Lung (tissue), 12 donors: ENCODE data around the gene VAT1L. TPM values are rescaled to one million over a fixed set of nuclear protein-coding genes. Genes with fewer than 3 reads are reported as not detected.
A peak's percentile ranks its signal among the peaks of the same experiment; 100 is the strongest.

Experiments used
- ATAC-seq: fragments of 200-7000 bp; cut with Tn5 transposase; one replicate; pipeline ENCODE4 v1.9.1; 2020; ENCODE audit warnings: moderate number of reproducible peaks; ENCODE audit not compliant: insufficient read depth, low FRiP score
- DNase-seq, 3 donors: peaks; one replicate each; pipeline ENCODE4 v3.0.0-alpha.2; 2013 to 2017
- H3K27ac ChIP-seq, 2 donors: one replicate each; pipeline ENCODE4 v1.5.1; 2013; ENCODE audit warnings: mild to moderate bottlenecking in 2 of 2, moderate library complexity in 2 of 2, control low read depth in 1 of 2, inconsistent platforms in 1 of 2, low read depth in 1 of 2, low read length in 1 of 2
- H3K27me3 ChIP-seq, 3 donors: one replicate each; pipeline ENCODE4 v1.5.1; 2013; ENCODE audit warnings: low read length in 2 of 3; ENCODE audit not compliant: control insufficient read depth in 3 of 3, insufficient read depth in 3 of 3
- H3K36me3 ChIP-seq, 4 donors: one replicate each; pipeline ENCODE4 v1.5.1; 2013; ENCODE audit warnings: low read length in 4 of 4, mild to moderate bottlenecking in 1 of 4, moderate library complexity in 1 of 4; ENCODE audit not compliant: control insufficient read depth in 4 of 4, insufficient read depth in 4 of 4
- H3K4me1 ChIP-seq, 5 donors: one replicate each; pipeline ENCODE4 v1.5.1; 2013; ENCODE audit warnings: low read length in 5 of 5, mild to moderate bottlenecking in 2 of 5, moderate library complexity in 1 of 5; ENCODE audit not compliant: control insufficient read depth in 5 of 5, insufficient read depth in 5 of 5
- H3K4me3 ChIP-seq: one replicate; pipeline ENCODE4 v1.5.1; 2013; ENCODE audit warnings: mild to moderate bottlenecking, control low read depth, moderate library complexity
- H3K9ac ChIP-seq, 2 donors: one replicate each; pipeline ENCODE4 v1.5.1; 2013; ENCODE audit warnings: low read length in 2 of 2, control low read depth in 1 of 2; ENCODE audit not compliant: insufficient read depth in 1 of 2
- H3K9me3 ChIP-seq, 4 donors: one replicate each; pipeline ENCODE4 v1.5.1; 2013; ENCODE audit warnings: low read length in 3 of 4, mild to moderate bottlenecking in 1 of 4, moderate library complexity in 1 of 4; ENCODE audit not compliant: control insufficient read depth in 4 of 4, insufficient read depth in 3 of 4
- WGBS, 2 donors: extraction: QIAGEN DNeasy Blood & Tissue Kit; methylation state at CpG; one replicate each; pipeline ENCODE4 v1.1.7; 2013; 5-methylcytosine and 5-hydroxymethylcytosine counted together
- polyA plus RNA-seq, 2 donors: library from polyadenylated mRNA; stranded (reverse); fragments of 200-250 nt; gene quantifications; one replicate each; pipeline ENCODE4 v1.2.1, GENCODE V29; 2013
- total RNA-seq, 2 donors: library from RNA; depleted of rRNA in 1 of 2; stranded (reverse); fragments of >200 nt in 1 of 2; gene quantifications; one replicate each; pipeline ENCODE4 v1.2.1, GENCODE V29; 2014 to 2021
- TF ChIP-seq, protein P1 (sequence below): IDR thresholded peaks from 2 replicates; pipeline ENCODE4 v1.5.1; 2012; ENCODE audit warnings: mild to moderate bottlenecking; ENCODE audit errors: control extremely low read depth, extremely low read depth
- donor health status: control.
- donor health status: control.
- donor health status: Bipolar disorder and iron deficiency.
- donor health status: healthy.
- donor health status: DM: yes; HTN: yes; CAD: no.

Gene VAT1L
- total and polyA plus RNA-seq, 4 donors, result 0.14 to 3.3 (median 0.26) TPM

DNA sequence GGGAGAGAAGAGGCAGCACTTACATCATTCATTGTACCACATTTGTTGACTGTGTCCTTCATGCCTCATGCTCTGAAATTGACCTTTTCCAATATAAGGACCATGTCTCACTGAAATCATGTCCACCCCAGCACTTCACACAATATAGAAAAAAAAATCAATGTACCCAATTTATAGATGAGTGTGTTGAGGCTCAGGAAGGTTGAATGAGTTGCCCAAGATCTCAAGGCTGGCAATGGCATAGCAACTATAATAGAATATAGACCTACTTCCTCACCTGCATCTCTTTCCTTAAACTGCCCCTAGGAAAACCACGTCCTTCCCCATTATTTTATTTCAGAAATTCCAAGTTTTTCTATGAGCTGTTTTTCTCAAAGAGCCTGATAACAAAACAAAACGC lies 912 bp upstream of the VAT1L start:
- peaks cover 0 to 2% (median 0%) of the 10 kb centered on the region in 4 donors for H3K9me3 ChIP-seq
- no peak overlapping the region for H3K27ac ChIP-seq
- H3K9ac ChIP-seq, result no peak overlapping the region
- H3K27me3 ChIP-seq, result peaks cover 6 to 39% (median 29%) of the 10 kb centered on the region in 3 donors
- H3K4me1 ChIP-seq, result peaks cover 0 to 39% (median 5%) of the 10 kb centered on the region in 5 donors
- ATAC-seq (no peak), DNase-seq (no peak)
- TF ChIP-seq, protein P1, sequence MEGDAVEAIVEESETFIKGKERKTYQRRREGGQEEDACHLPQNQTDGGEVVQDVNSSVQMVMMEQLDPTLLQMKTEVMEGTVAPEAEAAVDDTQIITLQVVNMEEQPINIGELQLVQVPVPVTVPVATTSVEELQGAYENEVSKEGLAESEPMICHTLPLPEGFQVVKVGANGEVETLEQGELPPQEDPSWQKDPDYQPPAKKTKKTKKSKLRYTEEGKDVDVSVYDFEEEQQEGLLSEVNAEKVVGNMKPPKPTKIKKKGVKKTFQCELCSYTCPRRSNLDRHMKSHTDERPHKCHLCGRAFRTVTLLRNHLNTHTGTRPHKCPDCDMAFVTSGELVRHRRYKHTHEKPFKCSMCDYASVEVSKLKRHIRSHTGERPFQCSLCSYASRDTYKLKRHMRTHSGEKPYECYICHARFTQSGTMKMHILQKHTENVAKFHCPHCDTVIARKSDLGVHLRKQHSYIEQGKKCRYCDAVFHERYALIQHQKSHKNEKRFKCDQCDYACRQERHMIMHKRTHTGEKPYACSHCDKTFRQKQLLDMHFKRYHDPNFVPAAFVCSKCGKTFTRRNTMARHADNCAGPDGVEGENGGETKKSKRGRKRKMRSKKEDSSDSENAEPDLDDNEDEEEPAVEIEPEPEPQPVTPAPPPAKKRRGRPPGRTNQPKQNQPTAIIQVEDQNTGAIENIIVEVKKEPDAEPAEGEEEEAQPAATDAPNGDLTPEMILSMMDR, result no peak
- WGBS, 2 donors, result 42 to 48% methylated on average over 2 of the region's 2 CpGs
- H3K36me3 ChIP-seq, result no peaks in the 10 kb centered on the region
- no peak overlapping the region for H3K4me3 ChIP-seq

DNA sequence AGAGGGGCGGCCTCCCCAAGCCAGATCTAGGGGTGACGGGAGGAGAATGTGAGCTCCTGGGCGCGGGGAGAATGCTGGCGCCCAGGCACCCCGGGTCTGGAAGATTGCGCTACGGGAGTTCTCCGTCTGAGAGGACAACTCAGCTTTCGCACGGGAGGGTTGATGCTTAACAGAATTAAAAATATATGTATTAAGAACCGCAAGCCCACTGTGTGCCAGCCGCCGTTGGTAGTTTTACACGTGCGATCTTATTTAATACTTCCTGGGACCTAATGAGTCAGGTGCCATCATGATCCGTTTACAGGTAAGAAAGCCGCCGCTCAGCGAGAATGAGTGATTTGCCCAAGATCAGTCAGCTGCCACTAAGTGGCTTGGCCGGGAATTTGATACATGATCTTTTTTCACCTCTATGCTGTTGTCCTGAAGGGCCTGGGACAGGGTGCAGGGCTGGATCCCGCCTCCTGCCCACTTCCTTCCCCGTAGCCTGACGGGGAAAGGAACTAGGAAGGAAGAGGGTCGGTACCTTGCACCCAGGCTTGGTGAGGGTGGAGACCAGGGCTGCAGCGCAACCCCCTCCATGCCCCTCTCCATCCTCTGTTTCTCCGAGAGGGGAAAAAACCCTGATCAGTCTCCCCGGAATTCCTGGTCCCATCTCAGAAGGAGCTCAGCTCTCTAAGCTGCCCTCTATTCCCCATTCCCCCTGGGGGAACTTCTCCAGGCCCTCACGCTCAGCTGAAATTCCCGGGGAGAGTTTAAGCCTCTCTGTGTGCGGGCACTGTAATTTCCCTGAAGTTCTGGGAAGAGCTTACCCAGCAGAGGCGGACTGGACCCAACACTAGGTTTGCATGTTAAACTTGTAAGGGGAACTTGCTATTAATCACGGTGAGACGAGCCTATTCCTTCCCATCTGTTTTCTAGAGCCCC lies 983 bp downstream of the VAT1L start:
- Histone ChIP-seq H3K4me1 (peaks cover 0 to 39% (median 5%) of the 10 kb centered on the region in 5 donors), H3K27ac (no peak overlapping the region), H3K9ac (no peak overlapping the region), H3K27me3 (peaks cover 6 to 44% (median 29%) of the 10 kb centered on the region in 3 donors), H3K4me3 (no peak overlapping the region), H3K9me3 (peaks cover 0 to 2% (median 0%) of the 10 kb centered on the region in 4 donors), H3K36me3 (no peaks in the 10 kb centered on the region)
- DNase-seq, result peak in 1 of 3 donors; percentile 32
- TF ChIP-seq, protein P1, result no peak
- ATAC-seq, result no peak
- WGBS, 2 donors, result 5 to 8% methylated on average over 33 to 34 of the region's 34 CpGs

DNA sequence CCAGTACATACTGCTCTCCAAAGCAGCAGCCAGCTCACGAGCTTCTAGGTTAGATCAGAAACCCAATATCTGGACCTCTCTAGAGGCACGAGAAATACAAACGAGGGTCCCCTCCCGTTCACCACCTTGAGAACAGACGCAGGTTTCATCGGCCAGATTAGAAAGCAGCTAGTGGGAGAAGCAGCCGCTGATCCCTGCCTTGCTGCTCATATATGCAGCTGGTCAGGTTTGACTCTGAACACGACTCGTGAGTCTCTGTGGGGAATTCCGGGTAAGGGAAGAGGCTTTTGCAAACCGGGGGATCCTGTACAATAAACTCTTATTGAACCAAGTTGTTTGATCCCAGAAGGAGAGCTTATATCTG lies 1.6 kb downstream of the VAT1L start:
- Histone ChIP-seq H3K4me1 (peaks cover 0 to 39% (median 5%) of the 10 kb centered on the region in 5 donors), H3K4me3 (no peak overlapping the region), H3K27me3 (peaks cover 6 to 44% (median 29%) of the 10 kb centered on the region in 3 donors), H3K27ac (no peak overlapping the region), H3K9me3 (peaks cover 0 to 2% (median 0%) of the 10 kb centered on the region in 4 donors), H3K36me3 (no peaks in the 10 kb centered on the region), H3K9ac (no peak overlapping the region)
- DNase-seq (no peak), ATAC-seq (peak; percentile 13)
- 19 to 21% methylated on average over 11 of the region's 11 CpGs for WGBS, 2 donors
- TF ChIP-seq, protein P1, result no peak
